Endothelial cell of umbilical vein (primary cell): ENCODE data around the gene ANKRD44. TPM values are rescaled to one million over a fixed set of nuclear protein-coding genes. Genes with fewer than 3 reads are reported as not detected.
A peak's percentile ranks its signal among the peaks of the same experiment; 100 is the strongest.

Source experiments
- BruUV-seq: library from RNA; stranded (reverse); fragments of 400-500 nt; replicated peaks from 2 replicates; lab custom pipeline; 2021; lab: Mats Ljungman, UMichigan
- CTCF ChIA-PET: fragments of 300-600, 350-600 bp; sonication (Branson Sonifier 250); formaldehyde crosslinking; loops from one replicate; lab custom pipeline; 2021; ENCODE audit warnings: antibody characterized with exemption, inconsistent platforms; lab: Charles Lee
- POLR2A ChIA-PET: fragments of 300-600, 350-600 bp; sonication (Branson Sonifier 250); formaldehyde crosslinking; loops from one replicate; lab custom pipeline; 2021; ENCODE audit warnings: antibody characterized with exemption, inconsistent platforms; lab: Charles Lee
- DNase-seq: peaks from one replicate; pipeline ENCODE4 v3.0.0-alpha.2; 2011; ENCODE audit warnings: low read depth, low spot score
- FAIRE-seq: peaks from 2 replicates; lab custom pipeline; 2011; peaks lifted over from hg19 to GRCh38; lab: Jason Lieb, UNC
- H2AFZ ChIP-seq: 2 replicates; pipeline ENCODE4 v1.6.0; 2012; ENCODE audit warnings: low read depth, low read length, control low read depth, inconsistent platforms
- H3K27ac ChIP-seq: 2 replicates; pipeline ENCODE4 v1.5.1; 2011; ENCODE audit warnings: low read depth, mild to moderate bottlenecking, control low read depth, low read length, moderate library complexity; ENCODE audit not compliant: insufficient read depth
- H3K27me3 ChIP-seq, 2 experiments: 2 replicates each; pipeline versions ENCODE4 v1.6.0 to v1.6.1; 2011; ENCODE audit warnings: low read length in 2 of 2, mixed read lengths in 1 of 2; ENCODE audit not compliant: control insufficient read depth in 2 of 2, insufficient read depth in 2 of 2
- H3K36me3 ChIP-seq, 2 experiments: 2 replicates in 1 of 2; 3 replicates in 1 of 2; pipeline ENCODE4 v1.5.1; 2011; ENCODE audit warnings: low read length in 2 of 2, mild to moderate bottlenecking in 1 of 2, moderate library complexity in 1 of 2; ENCODE audit not compliant: control insufficient read depth in 2 of 2, insufficient read depth in 2 of 2; ENCODE audit errors: extremely low read depth in 1 of 2
- H3K4me1 ChIP-seq: 3 replicates; pipeline ENCODE4 v1.5.1; 2011; ENCODE audit warnings: mild to moderate bottlenecking, low read length; ENCODE audit not compliant: control insufficient read depth, insufficient read depth; ENCODE audit errors: extremely low read depth
- H3K4me2 ChIP-seq: 2 replicates; pipeline ENCODE4 v1.6.1; 2011; ENCODE audit warnings: low read length, control low read depth, mixed read lengths; ENCODE audit not compliant: insufficient read depth
- H3K4me3 ChIP-seq, 3 experiments: fragments of 200-600 bp in 1 of 3; sonication (generic), shearing (Covaris generic) in 1 of 3; replicated peaks in 1 of 3; 2 replicates each; pipeline ENCODE4 v1.5.1; 2011 to 2016; ENCODE audit warnings: control low read depth in 3 of 3, low read length in 3 of 3, mild to moderate bottlenecking in 2 of 3, inconsistent platforms in 1 of 3, low read depth in 1 of 3, moderate library complexity in 1 of 3; ENCODE audit not compliant: insufficient read depth in 1 of 3
- H3K79me2 ChIP-seq: 2 replicates; pipeline ENCODE4 v1.6.0; 2012; ENCODE audit warnings: low read length, inconsistent platforms; ENCODE audit not compliant: control insufficient read depth, insufficient read depth
- H3K9ac ChIP-seq: replicated peaks from 2 replicates; pipeline ENCODE3; 2011; ENCODE audit warnings: low read length, control low read depth; ENCODE audit not compliant: insufficient read depth; ENCODE audit errors: extremely low read depth
- H3K9me1 ChIP-seq: replicated peaks from 3 replicates; pipeline ENCODE4 v1.6.0; 2011; ENCODE audit warnings: mild to moderate bottlenecking, low read length; ENCODE audit not compliant: control insufficient read depth, insufficient read depth; ENCODE audit errors: extremely low read depth
- H3K9me3 ChIP-seq: replicated peaks from 2 replicates; pipeline ENCODE4 v1.5.1; 2012; ENCODE audit warnings: low read length, inconsistent platforms; ENCODE audit not compliant: control insufficient read depth, insufficient read depth
- H4K20me1 ChIP-seq: replicated peaks from 2 replicates; pipeline ENCODE3; 2011; ENCODE audit warnings: mild to moderate bottlenecking, low read length; ENCODE audit not compliant: control insufficient read depth, insufficient read depth; ENCODE audit errors: extremely low read depth
- CTCF ChIP-seq, 2 donors: IDR thresholded peaks; 1 replicate in 1 of 2; 2 replicates in 1 of 2; pipeline ENCODE4 v1.5.1; 2011; ENCODE audit warnings: low read length in 2 of 2, mild to moderate bottlenecking in 2 of 2, moderate library complexity in 2 of 2, control low read depth in 1 of 2, inconsistent platforms in 1 of 2, low read depth in 1 of 2; ENCODE audit not compliant: insufficient read depth in 1 of 2; ENCODE audit errors: extremely low read depth in 1 of 2
- EZH2 ChIP-seq: IDR thresholded peaks from 2 replicates; pipeline ENCODE4 v1.6.1; 2012; ENCODE audit warnings: borderline replicate concordance, low read depth, mild to moderate bottlenecking, moderate library complexity, low read length, inconsistent platforms; ENCODE audit not compliant: severe bottlenecking
- FOS ChIP-seq: IDR thresholded peaks from 2 replicates; pipeline ENCODE4 v1.6.1; 2011; ENCODE audit warnings: mild to moderate bottlenecking, low read length, moderate library complexity, borderline replicate concordance; ENCODE audit not compliant: insufficient read depth
- JUN ChIP-seq: IDR thresholded peaks from 2 replicates; pipeline ENCODE4 v1.6.1; 2011; ENCODE audit warnings: borderline replicate concordance, low read depth; ENCODE audit not compliant: insufficient read length, insufficient read depth
- MAX ChIP-seq: IDR thresholded peaks from 2 replicates; pipeline ENCODE4 v1.6.1; 2011; ENCODE audit not compliant: insufficient read depth, insufficient read length
- POLR2A ChIP-seq: IDR thresholded peaks from 2 replicates; pipeline ENCODE4 v1.6.1; 2012; ENCODE audit warnings: low read depth, mild to moderate bottlenecking, control low read depth, low read length
- POLR2AphosphoS5 ChIP-seq: IDR thresholded peaks from 2 replicates; pipeline ENCODE4 v1.6.1; 2012; ENCODE audit warnings: low read depth, mild to moderate bottlenecking, control low read depth, low read length, moderate library complexity; ENCODE audit not compliant: insufficient read depth
- dilution Hi-C: fragments of 300-500 bp; cut with MboI; formaldehyde crosslinking; loops from one replicate; pipeline ENCODE4 v1.15.0; 2019; ENCODE audit warnings: low sequenced_read_pairs; ENCODE audit not compliant: extremely low pct_ligation_motif_present
- intact Hi-C: fragments of 100-400 bp; cut with micrococcal nuclease; formaldehyde crosslinking; loops from one replicate; pipeline ENCODE4 v1.10.0; 2022
- polyA plus RNA-seq, 4 experiments: library from polyadenylated mRNA; depleted of rRNA in 3 of 4; stranded (reverse) in 3 of 4; unstranded in 1 of 4; fragments of >200 nt; gene quantifications; 2 replicates each; pipeline versions ENCODE4 v1.2.1 to v1.2.3, GENCODE V29; 2011 to 2012; ENCODE audit warnings: missing spikeins in 1 of 4
- total RNA-seq: library from RNA; stranded (reverse); gene quantifications from 2 replicates; pipeline ENCODE4 v1.2.3, GENCODE V29; 2021

Gene ANKRD44
- total and polyA plus RNA-seq, 2 donors (not counting 3 experiments of a cell fraction or from before 2014, with no cell fraction given), result 3.4 to 6.1 TPM

GRCh38 chr2:197076652-197077051, 233.9 kb downstream of the ANKRD44 start:
- Histone ChIP-seq H2AFZ (no peak overlapping the region), H3K9me3 (no peaks in the 10 kb centered on the region), H4K20me1 (no peaks in the 10 kb centered on the region), H3K9ac (no peak overlapping the region), H3K4me2 (no peak overlapping the region), H3K27ac (no peak overlapping the region), H3K79me2 (no peaks in the 10 kb centered on the region), H3K4me3 (no peak overlapping the region), H3K36me3 (no peaks in the 10 kb centered on the region), H3K9me1 (no peaks in the 10 kb centered on the region), H3K4me1 (peaks cover 10% of the 10 kb centered on the region), H3K27me3 (peaks cover 0 to 1% of the 10 kb centered on the region in 2 experiments)
- ChIA-PET POLR2A (no interaction called here), CTCF (interaction anchor here (0.6 to 2.3 kb wide), 10 partner anchors 10 to 703 kb away, joined by 3 to 19 read pairs (median 6); partner anchors contain the start of gene ANKRD44)
- dilution Hi-C loops (no loop called here), intact Hi-C loops (no loop called here)
- BruUV-seq, result no TSS peak
- no peak for FAIRE-seq
- no peak for TF ChIP-seq FOS
- TF ChIP-seq POLR2AphosphoS5, result no peak
- no peak for TF ChIP-seq EZH2
- DNase-seq, result no peak

GRCh38 chr2:197075754-197076337, 234.7 kb downstream of the ANKRD44 start:
- Histone ChIP-seq H3K9me3 (no peaks in the 10 kb centered on the region), H3K27ac (no peak overlapping the region), H3K36me3 (no peaks in the 10 kb centered on the region), H3K9ac (no peak overlapping the region), H3K79me2 (no peaks in the 10 kb centered on the region), H3K4me3 (no peak overlapping the region), H3K9me1 (no peaks in the 10 kb centered on the region), H2AFZ (no peak overlapping the region), H4K20me1 (no peaks in the 10 kb centered on the region), H3K4me2 (no peak overlapping the region), H3K4me1 (peaks cover 10% of the 10 kb centered on the region), H3K27me3 (no peaks in the 10 kb centered on the region)
- TF ChIP-seq MAX (no peak), CTCF (IDR thresholded peaks at IDR 0.05; ENCODE audit: extremely low read depth in 1 of 2, insufficient read depth in 1 of 2, low read depth in 1 of 2, low read length in 2 of 2) (peak; percentile 20 to 52), JUN (no peak), EZH2 (no peak), POLR2AphosphoS5 (no peak), POLR2A (no peak), FOS (no peak)
- dilution Hi-C loops (no loop called here), intact Hi-C loops (loop anchor here (1.0 kb wide), 2 partner anchors 92 to 302 kb away; no protein-coding TSS in a partner anchor)
- DNase-seq (no peak), FAIRE-seq (no peak)
- ChIA-PET POLR2A (no interaction called here), CTCF (interaction anchor here (0.6 to 2.3 kb wide), 15 partner anchors 11 to 704 kb away, joined by 3 to 19 read pairs (median 5); partner anchors contain the start of gene ANKRD44)
- BruUV-seq, result no TSS peak
